NCI-H1092 treated with DMSO at 0.1 percent for 48 hours (cell line): ENCODE data around the gene ZNF268.
"Not testable (repeated sequence)": the region's sequence is repeated elsewhere in the genome, so short reads cannot be mapped to it uniquely, and the experiment has no call there.

Experiments used
- DNase-seq: peaks from one replicate; lab custom pipeline; 2025; lab: John Stamatoyannopoulos, UW

Gene ZNF268

GRCh38 chr12:133227281-133227852, 46.1 kb downstream of the ZNF268 start:
- DNase-seq: no peak

GRCh38 chr12:133231001-133231400, 49.7 kb downstream of the ZNF268 start:
- no peak for DNase-seq

- no peak for DNase-seq
Measured at GRCh38 chr12:133233006-133233405, 51.7 kb downstream of the ZNF268 start.

GRCh38 chr12:133233993-133234564, 52.8 kb downstream of the ZNF268 start:
- DNase-seq: no peak

- no peak for DNase-seq
Measured at GRCh38 chr12:133234971-133235370, 53.7 kb downstream of the ZNF268 start.

- DNase-seq: no peak
Measured at GRCh38 chr12:133235401-133236112, 54.3 kb downstream of the ZNF268 start, which contains the start of gene ANHX. Gene ANHX, minus strand, starts transcription at chr12:133235877. Its CDS starts 1,521 bp downstream, at chr12:133234356.

GRCh38 chr12:133236144-133236543, 54.8 kb downstream of the ZNF268 start:
- no peak for DNase-seq

- DNase-seq: no peak
Measured at GRCh38 chr12:133236556-133236955, 55.3 kb downstream of the ZNF268 start.

- no peak for DNase-seq
Measured at GRCh38 chr12:133251732-133252131, 70.4 kb downstream of the ZNF268 start.

GRCh38 chr12:133255833-133256232, 74.5 kb downstream of the ZNF268 start:
- not testable (repeated sequence) for DNase-seq

- no peak for DNase-seq
Measured at GRCh38 chr12:133256321-133256720, 75.0 kb downstream of the ZNF268 start.

- no peak for DNase-seq
Measured at GRCh38 chr12:133264173-133264572, 82.9 kb downstream of the ZNF268 start.
